SK-N-SH treated with all-trans-retinoic acid at 6 μM for 48 hours (cell line): ENCODE measurements around the gene FNIP2.

ENCODE experiments used
- ATAC-seq: fragments of 200-7000 bp; cut with Tn5 transposase; 3 replicates; pipeline ENCODE4 v1.9.1; 2020; ENCODE audit warnings: mild to moderate bottlenecking, moderate library complexity
- ARNTL ChIP-seq: fragments of 450-650 bp; formaldehyde crosslinking; IDR thresholded peaks from 2 replicates; pipeline ENCODE4 v1.5.0; 2020; ENCODE audit warnings: low read depth, mild to moderate bottlenecking, moderate library complexity, borderline replicate concordance
- BACH2 ChIP-seq: fragments of 250-450 bp; sonication (Bioruptor Pico); IDR thresholded peaks from 2 replicates; pipeline ENCODE4 v1.9.0; 2021; ENCODE audit warnings: mild to moderate bottlenecking, borderline replicate concordance
- CSDC2 ChIP-seq: fragments of 250-450 bp; sonication (Bioruptor Pico); IDR thresholded peaks from 2 replicates; pipeline ENCODE4 v1.5.0; 2020; ENCODE audit warnings: mild to moderate bottlenecking, moderate library complexity
- CSRNP3 ChIP-seq: fragments of 250-450 bp; sonication (Bioruptor Pico); IDR thresholded peaks from 2 replicates; pipeline ENCODE4 v1.5.1; 2021; ENCODE audit warnings: mild to moderate bottlenecking, moderate library complexity
- ESRRG ChIP-seq: fragments of 250-450 bp; sonication (Bioruptor Pico); IDR thresholded peaks from 2 replicates; pipeline ENCODE4 v1.6.1; 2021; ENCODE audit warnings: mild to moderate bottlenecking
- ISL1 ChIP-seq: fragments of 250-450 bp; sonication (Bioruptor Pico); IDR thresholded peaks from 2 replicates; pipeline ENCODE4 v2.1.2; 2022; ENCODE audit warnings: mild to moderate bottlenecking, moderate library complexity
- OSR1 ChIP-seq: fragments of 250-450 bp; sonication (Bioruptor Pico); IDR thresholded peaks from 2 replicates; pipeline ENCODE4 v1.8.0; 2022; ENCODE audit warnings: moderate library complexity, mild to moderate bottlenecking, inconsistent platforms
- PATZ1 ChIP-seq: fragments of 250-450 bp; sonication (Bioruptor Pico); IDR thresholded peaks from 2 replicates; pipeline ENCODE4 v1.8.0; 2020; ENCODE audit warnings: mild to moderate bottlenecking, moderate library complexity, borderline replicate concordance
- POU6F1 ChIP-seq: fragments of 250-450 bp; sonication (Bioruptor Pico); IDR thresholded peaks from 2 replicates; pipeline ENCODE4 v1.8.0; 2021; ENCODE audit warnings: low read depth, mild to moderate bottlenecking, moderate library complexity, borderline replicate concordance
- PPARA ChIP-seq: fragments of 250-450 bp; sonication (Bioruptor Pico); IDR thresholded peaks from 2 replicates; pipeline ENCODE4 v1.5.0; 2020; ENCODE audit warnings: mild to moderate bottlenecking, borderline replicate concordance
- RARB ChIP-seq: fragments of 250-450 bp; sonication (Bioruptor Pico); IDR thresholded peaks from 2 replicates; pipeline ENCODE4 v1.8.0; 2021; ENCODE audit warnings: mild to moderate bottlenecking, moderate library complexity
- SNAI2 ChIP-seq: fragments of 250-450 bp; sonication (Bioruptor Pico); IDR thresholded peaks from 2 replicates; pipeline ENCODE4 v1.5.0; 2020; ENCODE audit warnings: mild to moderate bottlenecking, moderate library complexity
- TCF4 ChIP-seq: fragments of 250-450 bp; sonication (Bioruptor Pico); IDR thresholded peaks from 2 replicates; pipeline ENCODE4 v1.8.0; 2021; ENCODE audit warnings: mild to moderate bottlenecking, moderate library complexity, borderline replicate concordance
- TOX ChIP-seq: fragments of 250-450 bp; sonication (Bioruptor Pico); IDR thresholded peaks from 2 replicates; pipeline ENCODE4 v1.8.0; 2021; ENCODE audit warnings: mild to moderate bottlenecking, moderate library complexity, borderline replicate concordance
- ZC3H10 ChIP-seq: fragments of 250-450 bp; sonication (Bioruptor Pico); IDR thresholded peaks from 2 replicates; pipeline ENCODE4 v1.5.1; 2021; ENCODE audit warnings: mild to moderate bottlenecking, moderate library complexity
- ZFP3 ChIP-seq: fragments of 250-450 bp; sonication (Bioruptor Pico); IDR thresholded peaks from 2 replicates; pipeline ENCODE4 v1.5.0; 2020; ENCODE audit warnings: mild to moderate bottlenecking, moderate library complexity
- ZFP30 ChIP-seq: fragments of 450-650 bp; formaldehyde crosslinking; IDR thresholded peaks from 2 replicates; pipeline ENCODE4 v1.5.0; 2022; ENCODE audit warnings: mild to moderate bottlenecking, moderate library complexity
- ZNF565 ChIP-seq: fragments of 450-650 bp; formaldehyde crosslinking; conservative IDR thresholded peaks from 2 replicates; pipeline ENCODE4 v1.5.0; 2020; ENCODE audit warnings: low read depth, mild to moderate bottlenecking, moderate library complexity
- ZNF70 ChIP-seq: fragments of 450-650 bp; formaldehyde crosslinking; IDR thresholded peaks from 2 replicates; pipeline ENCODE4 v1.5.0; 2020; ENCODE audit warnings: mild to moderate bottlenecking, moderate library complexity
- ZNF8 ChIP-seq: fragments of 450-650 bp; formaldehyde crosslinking; IDR thresholded peaks from 2 replicates; pipeline ENCODE4 v1.5.0; 2020; ENCODE audit warnings: mild to moderate bottlenecking, moderate library complexity

The FNIP2 gene

DNA sequence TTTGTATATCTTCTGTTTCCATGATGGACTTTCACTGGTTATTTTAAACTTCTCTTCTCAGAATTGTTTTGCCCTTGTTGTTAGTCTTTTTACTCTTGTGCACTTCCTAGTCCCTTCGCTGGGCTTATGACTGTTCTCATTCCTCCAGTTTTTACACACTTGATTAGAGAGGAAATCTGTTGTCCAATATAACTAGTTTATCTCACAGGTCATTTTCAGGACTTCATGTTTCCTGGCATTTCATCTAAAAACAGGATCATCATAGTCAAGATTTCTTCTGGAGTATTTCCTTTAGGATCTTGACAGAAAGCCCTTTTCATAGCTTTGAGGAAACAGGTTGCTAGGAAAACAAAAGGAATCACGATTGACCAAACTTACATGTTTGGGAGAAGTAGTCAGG is 3.0 kb downstream of the FNIP2 start:
- ATAC-seq: no peak
- no peak for TF ChIP-seq CSRNP3 (CRISPR knock-in tag)
- no peak for TF ChIP-seq PPARA (CRISPR knock-in tag)
- TF ChIP-seq ARNTL (CRISPR knock-in tag): no peak
- no peak for TF ChIP-seq TCF4
- TF ChIP-seq BACH2 (CRISPR knock-in tag): no peak
- TF ChIP-seq OSR1: no peak
- TF ChIP-seq SNAI2 (CRISPR knock-in tag): no peak
- TF ChIP-seq RARB (CRISPR knock-in tag): no peak
- TF ChIP-seq ISL1 (CRISPR knock-in tag): no peak
- TF ChIP-seq ZNF8 (CRISPR knock-in tag): no peak
- no peak for TF ChIP-seq ESRRG
- TF ChIP-seq ZNF565 (CRISPR knock-in tag): no peak
- TF ChIP-seq PATZ1 (CRISPR knock-in tag): no peak
- TF ChIP-seq TOX (CRISPR knock-in tag): no peak
- TF ChIP-seq ZFP3 (CRISPR knock-in tag): no peak
- TF ChIP-seq ZC3H10 (CRISPR knock-in tag): no peak
- no peak for TF ChIP-seq POU6F1 (CRISPR knock-in tag)

DNA sequence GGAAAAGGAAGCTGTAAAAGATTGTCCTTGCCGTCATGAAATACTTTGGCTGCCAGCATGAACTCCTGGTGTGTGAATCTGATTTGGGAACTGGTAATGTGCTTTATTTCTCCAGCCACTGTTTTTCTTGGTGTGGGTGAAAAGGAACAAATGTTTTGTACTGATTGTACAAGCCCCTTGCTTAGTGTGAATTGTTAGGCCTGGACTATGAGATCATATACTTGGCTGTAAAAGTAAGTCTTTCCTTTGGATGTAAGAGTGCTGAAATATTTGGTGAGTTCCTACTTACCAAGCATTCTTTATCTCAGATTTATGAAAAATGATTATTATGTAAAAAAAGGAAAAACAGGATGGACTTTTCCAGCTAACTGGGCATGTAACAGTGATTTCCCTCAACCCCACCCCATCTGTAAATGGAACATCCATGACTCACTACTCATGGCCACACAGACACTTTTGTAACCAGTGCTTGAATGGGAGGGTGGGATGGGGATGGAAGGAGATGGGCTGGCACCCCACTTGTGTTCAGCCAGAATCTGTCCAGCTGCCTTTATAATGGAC is 6.3 kb downstream of the FNIP2 start:
- peak; percentile 66 for ATAC-seq
- no peak for TF ChIP-seq ZNF8 (CRISPR knock-in tag)
- no peak for TF ChIP-seq CSDC2 (CRISPR knock-in tag)
- TF ChIP-seq PATZ1 (CRISPR knock-in tag): 0 out of 2 replicates have a peak, but pooled peaks have one; percentile 13
- TF ChIP-seq CSRNP3 (CRISPR knock-in tag): no peak

DNA sequence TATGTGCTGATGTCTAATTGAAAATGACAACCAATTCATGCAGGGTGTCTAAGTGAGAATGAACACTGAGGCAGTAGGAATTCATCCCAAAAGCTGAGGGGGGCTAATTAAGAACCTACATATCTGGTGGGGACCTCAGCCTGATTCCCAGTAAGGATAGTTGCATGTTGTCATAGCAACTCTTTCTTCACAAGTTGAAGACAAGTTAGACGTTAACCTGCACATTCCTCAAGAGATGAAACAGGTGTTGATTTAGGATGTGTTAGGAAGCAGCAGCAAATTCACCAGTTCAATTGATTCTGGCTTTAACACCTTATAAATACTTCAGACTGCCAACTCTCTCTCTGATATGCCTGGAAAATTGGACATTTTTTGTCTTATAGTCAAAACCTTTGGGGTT is 7.3 kb downstream of the FNIP2 start:
- no peak for TF ChIP-seq ISL1 (CRISPR knock-in tag)
- TF ChIP-seq BACH2 (CRISPR knock-in tag): no peak
- no peak for TF ChIP-seq TOX (CRISPR knock-in tag)
- no peak for TF ChIP-seq ZC3H10 (CRISPR knock-in tag)
- no peak for TF ChIP-seq OSR1
- no peak for TF ChIP-seq ZFP30
- TF ChIP-seq, all 23 proteins: peak for 0
- ATAC-seq: no peak

DNA sequence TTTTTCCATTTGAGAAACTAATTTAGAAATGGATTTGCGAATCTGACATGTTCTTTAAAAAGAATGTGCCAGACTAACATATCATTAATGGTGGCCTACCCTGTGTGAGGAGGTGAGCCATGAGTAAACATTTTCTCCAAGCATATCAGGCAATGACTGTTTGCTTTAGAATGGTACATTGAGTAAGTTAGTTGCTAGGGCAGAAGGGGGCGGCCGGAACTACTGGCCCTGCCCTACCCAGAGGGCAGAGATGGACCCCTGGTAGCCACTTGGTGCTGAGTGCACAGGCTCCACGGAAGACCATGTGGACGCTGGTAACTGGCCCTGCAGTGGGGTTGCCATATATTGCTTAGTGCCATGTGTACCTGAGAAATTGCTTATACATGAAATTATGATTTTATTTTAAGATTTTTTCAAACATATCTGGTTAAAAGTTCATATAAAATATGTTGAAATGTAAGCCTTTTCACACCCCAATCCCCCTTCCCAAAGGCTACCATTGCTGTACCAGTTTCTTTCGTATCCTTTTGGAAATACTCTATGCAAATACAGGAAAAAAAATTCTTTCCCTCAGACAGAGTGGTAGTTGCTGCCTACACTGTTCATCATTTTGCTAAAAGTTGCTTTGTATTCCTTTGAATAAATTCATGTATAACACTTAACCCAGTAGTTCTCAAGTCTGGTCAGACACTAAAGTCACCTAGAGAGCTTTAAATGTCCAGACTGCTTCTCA is 8.8 kb downstream of the FNIP2 start:
- peak; percentile 42; the same call in 1 of the 2 replicates for TF ChIP-seq ZNF70
- TF ChIP-seq ZFP3 (CRISPR knock-in tag): no peak
- no peak for ATAC-seq
